GM18508 (cell line): ENCODE data around the gene SFN.
"Not testable (repeated sequence)": the region's sequence is repeated elsewhere in the genome, so short reads cannot be mapped to it uniquely, and the experiment has no call there.

Source experiments
- ATAC-seq: cut with Tn5 transposase; IDR thresholded peaks from one replicate; pipeline ENCODE4 v1.9.1; 2021; ENCODE audit warnings: moderate number of reproducible peaks; ENCODE audit not compliant: insufficient read depth, unreplicated experiment

SFN gene

DNA sequence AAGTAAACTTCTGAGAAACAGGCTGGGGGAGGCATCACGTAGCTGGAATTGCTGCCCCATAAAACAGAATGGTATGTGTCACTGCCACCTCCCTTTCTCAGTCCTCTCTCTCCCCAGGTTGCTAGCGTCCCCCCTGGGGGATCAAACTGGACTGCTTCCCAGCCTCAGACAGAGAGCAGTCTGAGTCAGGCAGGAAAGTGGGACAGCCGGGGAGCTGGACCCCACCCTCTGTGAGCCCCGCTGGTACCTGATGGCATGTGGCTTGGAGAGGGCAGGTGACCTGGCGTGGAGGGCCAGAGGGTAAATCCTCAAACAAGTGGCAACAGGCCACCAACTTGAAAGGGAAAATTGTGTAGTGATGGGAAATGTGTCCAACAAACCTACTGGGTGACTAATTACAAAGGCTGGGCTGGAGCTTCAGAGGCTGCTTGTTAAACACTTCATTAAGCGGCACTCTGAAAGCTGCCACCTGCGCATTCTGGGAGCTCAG, 1.0 kb upstream of the SFN start:
- ATAC-seq: no peak

DNA sequence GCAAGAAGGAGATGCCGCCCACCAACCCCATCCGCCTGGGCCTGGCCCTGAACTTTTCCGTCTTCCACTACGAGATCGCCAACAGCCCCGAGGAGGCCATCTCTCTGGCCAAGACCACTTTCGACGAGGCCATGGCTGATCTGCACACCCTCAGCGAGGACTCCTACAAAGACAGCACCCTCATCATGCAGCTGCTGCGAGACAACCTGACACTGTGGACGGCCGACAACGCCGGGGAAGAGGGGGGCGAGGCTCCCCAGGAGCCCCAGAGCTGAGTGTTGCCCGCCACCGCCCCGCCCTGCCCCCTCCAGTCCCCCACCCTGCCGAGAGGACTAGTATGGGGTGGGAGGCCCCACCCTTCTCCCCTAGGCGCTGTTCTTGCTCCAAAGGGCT, 732 bp downstream of the SFN start:
- no peak for ATAC-seq

DNA sequence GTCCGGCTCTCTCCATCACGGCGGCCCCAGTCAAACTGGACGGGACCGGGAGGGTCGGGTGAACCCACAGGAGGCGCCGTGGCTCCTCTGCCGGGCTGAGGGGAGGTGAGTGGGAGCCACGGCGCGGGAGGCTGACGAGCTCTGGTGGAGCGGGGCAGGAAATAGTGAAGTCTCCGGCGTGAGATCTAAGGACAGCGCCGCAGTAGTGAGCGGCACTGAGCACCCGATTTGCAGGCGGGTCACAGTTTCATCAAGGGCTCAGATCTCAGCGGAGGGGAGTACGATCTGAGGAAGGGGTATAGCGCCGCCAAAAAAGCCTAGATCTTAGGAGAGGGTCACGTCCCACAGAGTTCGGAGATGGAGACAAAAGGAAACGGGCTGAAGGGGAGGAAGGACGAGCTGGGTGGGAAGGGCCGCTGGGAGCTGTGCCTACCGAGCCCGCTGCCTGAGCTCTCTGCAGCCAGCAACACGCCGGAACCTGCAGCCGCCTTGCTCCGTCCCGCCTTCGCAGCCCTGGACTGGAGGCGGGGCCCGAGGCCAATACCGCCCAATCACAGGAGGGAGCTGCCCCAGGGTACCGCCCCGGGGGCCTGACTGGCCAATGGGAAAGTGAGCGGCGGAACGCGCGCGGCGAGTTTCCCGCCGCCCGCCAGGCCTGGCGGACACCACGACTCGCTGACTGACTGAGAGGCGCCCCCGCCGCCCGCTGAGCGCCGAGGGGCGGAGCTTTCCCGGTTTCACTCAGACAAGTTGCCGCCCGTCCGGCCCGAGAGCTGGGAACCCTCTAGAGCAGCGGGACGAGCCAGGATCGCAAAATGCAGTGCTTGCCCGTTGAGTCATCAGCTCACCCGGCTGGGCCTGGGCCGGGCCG, 1.9 kb downstream of the SFN start:
- ATAC-seq: peak; percentile 81

DNA sequence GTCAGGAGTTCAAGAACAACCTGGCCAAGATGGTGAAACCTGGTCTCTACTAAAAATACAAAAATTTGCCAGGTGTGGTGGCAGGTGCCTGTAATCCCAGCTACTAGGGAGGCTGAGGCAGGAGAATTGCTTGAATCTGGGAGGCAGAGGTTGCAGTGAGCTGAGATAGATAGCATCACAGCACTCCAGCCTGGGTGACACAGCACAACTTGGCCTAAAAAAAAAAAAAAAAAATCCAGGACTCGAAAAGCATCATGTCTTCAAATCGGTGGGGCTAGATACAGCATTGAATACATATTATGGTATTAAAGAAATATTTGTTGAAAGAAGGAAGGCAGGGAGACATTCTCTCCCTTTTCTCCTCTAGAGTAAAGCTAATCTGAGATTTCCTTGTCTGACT, 10.1 kb downstream of the SFN start:
- not testable (repeated sequence) for ATAC-seq

DNA sequence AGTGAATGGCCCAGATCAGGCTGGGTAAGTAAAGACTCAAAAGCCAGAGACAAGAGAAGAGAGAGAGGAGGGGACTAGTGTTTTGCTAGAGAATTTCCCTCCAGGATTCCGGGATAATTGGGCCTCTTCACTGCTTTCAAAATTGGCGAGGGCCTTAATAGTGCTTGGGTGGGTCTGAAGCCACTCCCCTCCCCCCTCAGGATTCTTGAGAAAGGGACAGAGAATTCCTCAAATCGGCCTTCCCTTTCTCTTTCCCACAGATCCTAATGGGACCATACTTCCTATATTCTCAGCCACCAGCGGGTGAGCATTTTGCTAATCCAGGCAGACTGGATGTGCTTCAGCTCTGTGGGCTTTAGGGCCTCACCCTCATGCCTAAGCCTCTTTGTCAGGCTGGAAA, 11.9 kb downstream of the SFN start:
- no peak for ATAC-seq

DNA sequence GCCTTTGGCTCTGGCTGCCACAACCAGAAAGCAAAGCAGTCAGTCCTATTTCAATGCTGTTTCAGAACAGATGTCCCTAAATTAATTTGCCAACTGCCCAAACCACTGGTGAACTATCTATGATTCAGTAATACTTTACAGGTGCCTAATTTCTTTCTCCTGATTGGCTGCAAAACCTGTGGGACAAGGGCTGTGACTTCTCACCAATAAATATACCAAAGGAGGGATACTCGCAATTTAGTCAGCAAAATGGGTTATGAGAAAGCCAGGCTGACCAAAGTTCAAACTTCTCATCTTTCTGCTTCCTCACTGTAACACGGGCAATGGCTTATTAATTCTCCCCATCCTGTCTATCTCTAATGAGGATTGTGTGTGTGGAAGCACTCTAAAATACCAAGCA, 14.4 kb downstream of the SFN start:
- ATAC-seq: no peak

DNA sequence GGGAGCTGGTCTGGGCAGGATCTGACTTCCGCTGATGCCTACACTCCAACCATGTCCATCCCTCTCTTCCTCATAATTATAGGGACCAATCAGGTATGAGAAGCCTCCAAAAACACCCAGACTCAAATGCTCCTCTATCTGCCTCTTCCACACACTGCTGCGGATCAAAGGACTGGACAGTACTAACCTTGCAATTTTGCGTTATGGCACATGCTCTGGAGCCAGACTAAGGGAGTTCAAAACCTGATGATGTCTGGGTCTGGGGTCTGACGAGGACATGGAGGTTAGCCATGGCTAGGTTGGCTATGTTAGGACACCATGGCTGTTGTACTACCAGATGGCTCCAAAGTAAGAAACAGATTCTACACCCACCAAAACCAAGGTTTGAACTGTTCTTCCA, 16.8 kb downstream of the SFN start:
- no peak for ATAC-seq

DNA sequence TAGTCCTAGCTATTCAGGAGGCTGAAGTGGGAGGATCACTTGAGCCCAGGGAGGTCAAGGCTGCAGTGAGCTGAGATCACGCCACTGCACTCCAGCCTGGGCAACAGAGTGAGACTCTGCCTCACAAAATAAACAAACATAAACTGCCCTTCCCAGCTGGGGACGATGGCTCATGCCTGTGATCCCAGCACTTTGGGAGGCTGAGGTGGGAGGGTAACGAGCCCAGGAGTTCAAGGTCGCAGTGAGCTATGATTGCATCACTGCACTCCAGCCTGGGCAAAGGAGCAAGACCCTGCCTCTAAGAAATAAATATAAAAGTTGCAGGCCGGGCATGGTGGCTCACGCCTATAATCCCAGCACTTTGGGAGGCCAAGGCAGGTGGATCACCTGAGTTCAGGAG, 18.7 kb downstream of the SFN start:
- not testable (repeated sequence) for ATAC-seq

DNA sequence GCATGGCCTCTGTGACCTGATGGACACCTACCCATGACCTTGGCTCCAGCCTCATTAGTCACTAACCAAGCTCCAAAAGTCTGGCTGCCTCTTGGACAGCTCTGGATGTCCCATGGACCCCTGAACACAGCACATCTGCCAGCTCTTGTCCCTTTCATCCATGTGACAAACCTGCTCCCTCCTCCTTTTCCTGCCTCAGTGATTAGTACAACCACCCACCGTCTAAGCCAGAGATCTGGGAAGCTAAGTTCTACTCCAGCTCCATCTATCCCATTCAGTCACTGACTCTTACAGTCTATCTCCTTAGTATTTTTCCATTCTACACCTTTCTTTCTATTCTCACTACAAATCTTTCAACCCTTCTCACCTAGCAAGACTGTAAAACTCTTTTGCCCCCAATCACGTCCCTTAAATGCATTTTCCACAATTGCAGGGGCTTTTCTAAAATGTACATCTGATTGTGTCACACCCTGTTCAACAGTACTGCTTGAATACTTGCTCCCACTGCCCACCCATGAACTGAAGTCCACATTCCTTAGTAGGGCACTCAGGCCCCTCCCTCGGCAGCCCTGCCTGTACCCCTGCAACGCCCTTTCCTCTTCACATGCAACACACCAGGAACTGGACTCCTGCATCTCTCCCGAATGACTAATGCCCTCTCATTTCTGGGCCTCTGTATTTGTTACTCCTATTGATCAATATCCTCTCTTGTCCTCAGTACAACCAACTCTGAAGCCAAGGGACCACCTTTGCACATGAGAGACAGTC, 19.9 kb downstream of the SFN start:
- ATAC-seq: no peak

DNA sequence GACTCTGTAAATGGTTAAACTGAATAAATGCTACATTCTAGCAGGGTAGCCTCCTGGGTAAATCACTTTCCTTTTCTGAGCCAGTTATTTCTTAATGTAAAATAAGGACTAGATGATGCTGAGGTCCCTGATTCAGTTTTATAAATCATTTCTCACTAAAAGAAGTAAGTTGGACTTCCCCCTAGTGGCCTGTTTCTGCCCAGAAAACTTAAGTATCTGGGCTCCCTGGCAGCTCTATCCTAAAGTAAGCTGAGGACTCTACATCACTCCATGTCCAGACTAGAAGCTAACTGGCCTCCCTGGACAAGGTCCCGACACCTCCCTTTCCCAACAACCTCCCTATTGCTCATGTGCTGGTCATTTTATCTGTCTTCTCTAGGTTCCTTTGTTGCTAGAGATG, 24.2 kb downstream of the SFN start:
- no peak for ATAC-seq

DNA sequence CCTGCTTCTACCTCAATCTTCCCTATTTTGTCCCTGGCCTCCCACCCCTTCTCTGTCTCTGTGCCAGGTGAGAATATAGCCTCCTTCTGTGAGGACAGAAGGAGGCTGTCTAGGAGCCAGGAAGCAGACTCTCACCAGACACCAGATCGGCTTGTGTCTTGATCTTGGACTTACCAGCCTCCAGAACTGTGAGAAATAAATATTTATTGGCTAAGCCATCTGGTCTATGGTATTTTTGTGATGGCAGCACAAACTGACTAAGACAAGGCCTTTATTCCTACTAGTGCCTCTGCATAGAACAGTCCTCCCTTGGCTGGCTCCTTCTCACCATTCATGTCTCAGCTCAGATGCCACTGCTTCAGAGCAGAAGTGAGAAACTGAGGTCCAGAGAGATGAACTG, 25.3 kb downstream of the SFN start:
- no peak for ATAC-seq

DNA sequence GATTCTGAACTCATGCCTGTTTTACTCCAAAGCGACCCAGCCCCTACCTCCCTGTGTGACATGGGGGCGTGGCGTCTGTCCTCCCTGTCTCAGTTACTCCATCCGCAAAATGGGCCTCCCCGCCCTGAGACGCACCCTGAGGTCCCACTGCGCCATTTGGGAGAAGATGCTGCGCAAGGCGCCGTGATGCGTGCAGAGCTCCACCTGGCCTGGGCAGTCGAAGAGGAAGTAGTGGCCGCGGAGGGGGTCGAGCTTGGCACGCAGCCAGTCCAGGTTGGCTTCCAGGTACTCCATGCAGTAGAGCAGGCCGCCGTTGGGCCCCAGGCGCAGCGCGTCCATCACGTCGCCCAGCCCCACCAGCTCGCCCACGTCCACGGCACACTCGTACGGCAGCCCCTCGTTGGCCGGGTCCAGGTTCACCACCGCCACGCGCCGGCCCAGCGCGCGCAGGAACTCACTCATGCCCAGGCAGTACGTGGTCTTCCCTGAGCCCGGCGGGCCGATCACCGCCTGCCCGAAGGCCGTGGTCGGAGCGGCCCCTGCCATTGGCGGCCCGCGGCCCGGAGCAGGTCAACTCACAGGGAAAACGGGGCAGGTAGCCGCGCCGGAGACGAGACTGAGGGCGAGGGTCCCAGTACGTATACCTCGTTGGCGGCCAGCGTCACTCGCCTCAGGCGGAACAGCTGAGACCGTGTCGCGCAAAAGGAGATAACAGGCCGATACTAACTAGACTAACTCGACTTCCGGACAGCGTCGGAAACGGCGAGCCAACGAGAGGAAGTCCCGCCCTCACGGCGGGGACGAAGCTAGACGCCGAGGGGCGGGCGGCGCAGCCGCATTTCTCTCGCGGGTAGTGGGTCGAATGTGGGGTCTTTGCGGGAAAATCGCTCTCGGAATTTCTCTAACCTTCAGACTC, 26.9 kb downstream of the SFN start, which contains the start of gene GPN2:
Gene GPN2 (minus strand): TSS at position 733 of the 916 bp plus-strand sequence. CDS start 187 bp downstream, at position 546.
- ATAC-seq: no peak

DNA sequence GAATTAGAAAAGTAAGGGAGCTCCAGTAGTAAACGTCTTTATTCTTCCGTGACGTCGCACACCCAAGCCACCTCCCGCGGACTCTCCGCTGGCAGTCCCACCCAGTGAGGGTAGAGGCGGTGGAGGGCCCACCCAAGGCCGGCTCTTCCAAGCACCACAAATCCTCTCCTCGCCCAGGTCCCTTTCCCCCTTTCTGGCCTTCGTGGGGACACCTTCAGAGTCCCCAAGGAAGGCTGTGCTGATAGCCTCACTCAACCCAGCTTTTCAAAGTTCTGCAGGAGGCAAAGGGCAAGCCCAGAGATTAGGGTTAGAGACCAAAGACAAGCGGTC, 27.5 kb downstream of the SFN start:
- no peak for ATAC-seq

DNA sequence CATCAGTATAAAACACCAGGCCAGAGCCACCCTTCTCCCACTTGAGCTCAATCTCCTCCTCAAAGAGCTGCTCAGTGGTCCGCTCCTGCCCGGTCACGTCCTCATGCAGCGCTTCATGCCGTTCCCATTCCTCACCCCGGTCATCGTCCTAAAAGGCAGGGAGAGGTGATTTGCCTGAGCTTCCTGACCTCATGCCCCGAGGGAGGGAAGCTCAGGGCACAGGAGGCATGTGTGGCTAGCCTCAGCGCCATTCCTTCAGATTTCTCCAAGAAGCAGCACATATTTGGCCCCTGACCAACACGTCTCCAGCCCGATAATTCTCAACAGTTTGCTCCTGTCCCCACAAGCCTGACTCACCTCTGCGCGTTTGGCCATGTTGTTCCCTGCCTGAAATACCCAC, 31.3 kb downstream of the SFN start:
- no peak for ATAC-seq

DNA sequence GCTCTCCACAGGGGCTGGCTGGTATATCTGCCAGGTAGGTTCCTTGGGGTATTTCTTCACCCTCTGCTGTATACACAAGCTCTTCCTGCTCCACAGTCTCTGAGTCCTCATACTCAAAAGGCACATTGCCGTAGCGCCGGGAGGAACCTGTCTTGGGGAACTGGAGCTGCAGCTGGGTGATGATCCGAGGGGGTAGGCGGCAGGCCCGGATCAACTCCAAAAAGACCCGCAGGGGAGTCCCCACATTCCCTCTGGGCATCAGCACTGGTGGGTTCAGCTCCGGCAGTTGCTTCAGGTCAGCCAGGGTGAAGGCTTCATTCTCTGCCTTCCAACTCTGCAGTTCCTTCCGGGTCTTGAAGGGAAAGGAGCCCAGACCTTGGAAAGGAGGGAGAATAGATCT, 34.4 kb downstream of the SFN start:
- no peak for ATAC-seq

DNA sequence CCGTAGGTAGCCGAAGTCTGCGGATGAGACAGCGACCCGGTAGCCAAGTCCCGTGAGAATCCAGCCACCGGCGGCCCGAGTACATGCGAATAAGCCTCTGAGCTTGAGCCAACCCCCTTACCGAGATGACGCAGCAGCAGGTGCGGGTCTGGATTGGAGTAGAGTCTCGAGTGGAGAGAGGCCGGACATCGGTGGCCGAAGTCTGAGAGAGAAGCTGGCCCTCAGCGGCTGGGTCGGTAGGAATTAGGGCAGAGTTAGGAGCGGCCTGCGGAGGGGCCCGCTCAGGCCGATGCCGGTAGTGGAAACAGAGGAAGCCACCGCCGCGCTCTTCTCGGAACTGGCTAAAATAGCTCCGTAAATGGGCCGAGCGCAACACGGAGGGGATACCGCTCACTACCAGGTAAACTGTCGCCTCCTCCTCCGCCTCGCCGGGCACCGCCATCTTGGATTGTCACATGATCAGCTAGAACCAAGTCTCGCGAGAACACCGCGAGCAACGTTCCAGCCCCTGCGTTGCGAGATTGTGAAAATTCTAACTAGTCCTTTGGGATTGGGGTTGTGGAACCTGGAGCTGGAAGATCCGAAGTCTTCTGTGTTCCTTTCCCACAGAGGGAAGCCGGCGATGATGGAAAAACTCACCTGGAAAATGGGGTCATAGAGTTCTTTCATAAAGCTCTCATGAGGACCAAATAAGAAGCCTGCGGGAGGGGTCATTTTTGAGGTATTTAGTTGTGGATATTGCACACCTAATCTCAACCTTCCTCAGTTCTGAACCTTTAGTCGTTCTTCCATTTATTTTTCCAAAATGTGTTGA, 37.3 kb downstream of the SFN start, which contains the start of gene GPATCH3:
Gene GPATCH3 (minus strand): TSS at position 467 of the 814 bp plus-strand sequence. CDS start 25 bp downstream, at position 442.
- ATAC-seq: no peak

DNA sequence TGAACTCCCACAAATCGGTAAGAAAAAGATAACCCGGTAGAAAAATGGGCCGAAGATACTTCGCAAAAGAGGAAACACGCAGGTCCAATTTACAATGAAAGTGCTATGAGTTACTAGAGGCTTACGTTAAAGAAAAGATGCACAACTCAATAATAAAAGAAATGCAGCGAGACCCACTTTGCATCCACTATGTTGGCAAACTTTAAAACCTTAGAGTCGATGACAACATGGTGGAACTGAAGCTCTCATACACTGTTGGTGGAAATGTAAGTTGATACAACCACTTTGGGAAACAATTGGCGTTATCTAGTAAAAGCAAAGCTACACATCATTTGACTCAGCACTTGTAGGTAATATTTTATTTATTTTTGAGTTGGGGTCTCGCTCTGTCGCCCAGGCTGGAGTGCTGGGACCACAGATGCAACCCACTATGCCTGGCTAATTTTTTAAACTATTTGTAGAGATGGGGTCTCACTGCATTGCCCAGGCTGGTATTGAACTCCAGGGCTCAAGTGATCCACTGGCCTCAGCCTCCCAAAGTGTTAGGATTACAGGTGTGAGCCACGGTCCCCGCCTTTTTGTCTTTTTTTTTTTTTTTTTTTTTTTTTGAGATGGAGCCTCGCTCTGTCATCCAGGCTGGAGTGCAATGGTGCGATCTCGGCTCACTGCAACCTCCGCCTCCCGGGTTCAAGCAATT, 38.0 kb downstream of the SFN start:
- ATAC-seq: no peak

DNA sequence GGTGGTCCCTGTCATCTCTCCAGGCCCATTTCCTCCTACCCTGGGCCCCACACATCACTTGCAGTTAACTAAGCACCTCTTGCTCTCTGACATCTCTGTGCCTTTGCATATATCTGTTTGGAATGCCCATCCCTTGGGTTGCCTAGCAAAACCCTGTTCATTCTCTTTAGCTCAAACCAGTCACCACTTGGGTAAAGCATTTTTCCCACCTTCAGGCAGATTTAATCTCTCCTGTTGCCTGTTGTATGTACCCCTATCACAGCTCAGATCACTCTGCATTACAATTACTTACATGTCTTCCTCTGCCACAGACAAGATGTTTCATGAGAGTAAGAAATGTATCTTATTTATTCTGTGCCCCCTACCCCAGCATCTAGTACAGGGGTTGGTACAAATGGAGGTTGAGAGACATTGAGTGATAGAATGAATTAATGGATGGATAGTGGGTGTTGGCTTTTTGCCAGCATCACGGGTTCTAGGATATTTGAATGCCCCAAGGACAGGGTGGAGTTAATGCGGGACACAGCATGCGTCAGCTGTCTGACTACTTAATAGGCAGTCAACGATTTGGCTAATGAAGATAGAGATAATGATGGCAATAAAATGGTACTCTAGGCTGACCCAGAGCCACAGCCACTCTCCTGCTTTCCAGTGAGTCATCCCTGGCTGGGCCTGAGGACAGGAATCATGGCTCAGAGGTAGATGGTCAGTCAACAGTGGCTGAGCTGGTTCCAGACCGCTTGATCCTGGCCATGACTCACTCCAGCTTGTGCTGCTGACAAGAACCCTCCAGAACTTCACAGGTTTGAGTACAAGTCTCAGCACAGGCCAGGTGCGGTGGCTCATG, 44.3 kb downstream of the SFN start:
- no peak for ATAC-seq
